Osteocyte (in vitro differentiated cells): ENCODE data around the gene ACAT2. TPM values are rescaled to one million over a fixed set of nuclear protein-coding genes. Genes with fewer than 3 reads are reported as not detected.
"Not testable (repeated sequence)": the region's sequence is repeated elsewhere in the genome, so short reads cannot be mapped to it uniquely, and the experiment has no call there.

Experiments
- DNase-seq: peaks from one replicate; pipeline ENCODE4 v3.0.0; 2021; ENCODE audit warnings: mixed read lengths; ENCODE audit not compliant: unreplicated experiment; ENCODE audit errors: extremely low spot score
- H3K27ac Mint-ChIP-seq: one replicate; pipeline ENCODE4 v1.8.0; 2021; ENCODE audit warnings: mild to moderate bottlenecking, mixed read lengths; ENCODE audit not compliant: unreplicated experiment
- H3K27me3 Mint-ChIP-seq: one replicate; pipeline ENCODE4 v1.8.0; 2021; ENCODE audit warnings: mixed read lengths; ENCODE audit not compliant: unreplicated experiment
- H3K36me3 Mint-ChIP-seq: one replicate; pipeline ENCODE4 v1.8.0; 2021; ENCODE audit warnings: mixed read lengths; ENCODE audit not compliant: unreplicated experiment
- H3K4me1 Mint-ChIP-seq: one replicate; pipeline ENCODE4 v1.8.0; 2021; ENCODE audit warnings: mixed read lengths; ENCODE audit not compliant: unreplicated experiment
- H3K4me3 Mint-ChIP-seq: one replicate; pipeline ENCODE4 v1.8.0; 2021; ENCODE audit warnings: mild to moderate bottlenecking, moderate library complexity, mixed read lengths; ENCODE audit not compliant: unreplicated experiment
- H3K9me3 Mint-ChIP-seq: one replicate; pipeline ENCODE4 v1.8.0; 2021; ENCODE audit warnings: mixed read lengths; ENCODE audit not compliant: unreplicated experiment
- CTCF ChIP-seq: fragments of 200-600 bp; sonication (generic); IDR thresholded peaks from 2 replicates; pipeline ENCODE4 v1.5.0; 2021; ENCODE audit warnings: antibody characterized with exemption, mild to moderate bottlenecking, moderate library complexity
- long read RNA-seq: library from polyadenylated mRNA; unstranded; transcript quantifications from one replicate; pipeline ENCODE4 v2.0.0, GENCODE V29; 2021
- total RNA-seq: library from RNA; stranded (reverse); gene quantifications from 2 replicates; pipeline ENCODE4 v1.2.1, GENCODE V29; 2021

ACAT2 gene
- 21.3 and 22.4 TPM in 2 replicates for total RNA-seq
- long read RNA-seq, transcript ACAT2-201 (9 exons, 3,180 nt), result major isoform, 207 of 231 reads
- long read RNA-seq, partial matches to known transcripts, result 10 of 231 reads
- long read RNA-seq, other reads (novel, unspliced or antisense), result 14 of 231 reads

DNA sequence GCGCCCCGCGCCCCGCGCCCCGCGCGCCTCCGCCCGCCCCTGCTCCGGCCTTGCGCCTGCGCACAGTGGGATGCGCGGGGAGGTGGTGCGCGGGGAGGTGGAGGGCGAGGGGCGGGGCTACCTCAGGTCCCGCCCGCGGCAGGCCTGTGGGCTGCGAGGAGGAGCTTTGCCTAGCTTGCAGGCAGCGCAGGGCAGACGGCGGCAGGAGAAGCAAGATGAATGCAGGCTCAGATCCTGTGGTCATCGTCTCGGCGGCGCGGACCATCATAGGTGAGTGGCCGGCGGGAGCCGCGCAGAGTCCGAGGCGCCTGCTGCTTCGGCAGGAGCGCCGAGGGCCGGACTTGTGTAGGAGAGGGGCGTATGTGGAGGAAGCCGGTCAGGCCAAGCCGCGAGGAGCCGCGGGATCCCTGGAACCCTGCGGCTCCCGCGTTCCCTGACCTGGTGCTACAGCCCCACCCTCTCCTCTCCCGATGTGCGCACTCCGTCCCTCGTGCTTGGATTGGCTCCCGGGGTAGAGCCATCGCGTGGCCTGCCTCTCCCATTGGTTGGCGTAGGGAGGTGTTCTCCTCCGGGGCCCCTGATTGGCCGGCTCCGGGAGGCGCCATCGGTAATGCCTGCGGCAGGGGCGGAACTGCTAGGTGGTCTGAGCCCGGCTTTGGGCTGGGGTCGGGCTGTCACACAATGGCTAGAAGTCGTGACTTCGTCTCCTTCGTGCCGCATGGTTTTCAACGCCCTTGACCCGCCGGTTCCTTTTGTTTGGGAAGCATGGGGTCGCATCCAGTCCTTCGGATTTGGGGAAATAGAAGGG is at the start of gene ACAT2:
ACAT2 (plus strand) TSS at position 173 of the 808 bp plus-strand sequence; CDS start at position 216, 43 bp downstream.
- Mint-ChIP-seq H3K4me3 (peak within 1 kb of the TSS; percentile 92), H3K27ac (peak within 1 kb of the TSS; percentile 98), H3K36me3 (peaks cover 15% of the 10 kb centered on the region), H3K9me3 (no peaks in the 10 kb centered on the region), H3K4me1 (peaks cover 25% of the 10 kb centered on the region), H3K27me3 (no peaks in the 10 kb centered on the region)
- peak; percentile 97 for DNase-seq
- TF ChIP-seq CTCF, result no peak

GRCh38 chr6:159712389-159712788 is 49.5 kb upstream of the ACAT2 start:
- DNase-seq, H3K27me3 Mint-ChIP-seq, H3K4me3 Mint-ChIP-seq, H3K27ac Mint-ChIP-seq, H3K4me1 Mint-ChIP-seq, H3K36me3 Mint-ChIP-seq, H3K9me3 Mint-ChIP-seq: not testable (repeated sequence)

DNA sequence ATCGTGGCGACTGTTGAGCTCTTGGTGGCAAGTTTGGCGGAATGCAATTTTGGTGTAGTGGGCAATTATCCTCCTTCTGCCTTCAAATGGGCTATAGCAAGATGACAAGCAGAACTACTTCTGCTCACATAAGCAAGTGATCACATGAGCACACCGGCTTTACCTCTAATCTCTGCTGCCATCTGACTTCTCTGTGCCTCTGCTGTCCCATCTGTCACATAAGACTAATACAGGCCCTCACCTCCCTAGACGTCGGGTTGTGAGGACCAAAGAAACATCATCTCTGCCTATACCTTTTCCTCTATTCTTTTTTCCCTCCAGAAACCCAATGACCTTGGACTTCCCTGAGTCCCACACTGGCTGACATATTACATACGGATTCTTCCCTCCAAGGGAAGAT is 47.9 kb upstream of the ACAT2 start:
- no peaks in the 10 kb centered on the region for H3K9me3 Mint-ChIP-seq
- peaks cover 6% of the 10 kb centered on the region for H3K4me1 Mint-ChIP-seq
- no peak for TF ChIP-seq CTCF
- H3K27ac Mint-ChIP-seq, result no peak overlapping the region
- H3K36me3 Mint-ChIP-seq, result peaks cover 8% of the 10 kb centered on the region
- no peaks in the 10 kb centered on the region for H3K27me3 Mint-ChIP-seq
- DNase-seq, result no peak
- H3K4me3 Mint-ChIP-seq, result no peak overlapping the region

DNA sequence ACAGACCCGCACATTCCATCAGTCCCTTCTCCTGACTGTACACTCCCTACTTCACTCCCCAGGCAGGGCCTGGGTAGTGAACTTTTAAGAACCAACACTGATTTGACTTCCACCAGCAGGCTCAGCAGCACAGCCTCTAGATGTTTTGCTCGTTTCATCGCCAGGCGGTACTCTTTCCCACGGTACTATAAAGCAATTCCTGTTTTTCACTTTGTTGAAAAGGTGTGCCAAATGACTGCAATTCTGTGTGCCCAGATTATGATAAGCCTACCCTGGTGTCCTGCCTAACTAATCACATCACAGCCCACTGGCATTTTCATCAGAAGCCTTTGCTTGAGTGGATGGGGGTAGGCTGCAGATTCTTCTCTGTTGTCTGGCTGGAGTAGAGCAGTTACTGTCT is 47.4 kb upstream of the ACAT2 start:
- no peaks in the 10 kb centered on the region for H3K27me3 Mint-ChIP-seq
- H3K27ac Mint-ChIP-seq, result no peak overlapping the region
- H3K4me3 Mint-ChIP-seq, result no peak overlapping the region
- no peak for TF ChIP-seq CTCF
- no peak for DNase-seq
- H3K9me3 Mint-ChIP-seq, result no peaks in the 10 kb centered on the region
- peaks cover 5% of the 10 kb centered on the region for H3K36me3 Mint-ChIP-seq
- H3K4me1 Mint-ChIP-seq, result peaks cover 6% of the 10 kb centered on the region

DNA sequence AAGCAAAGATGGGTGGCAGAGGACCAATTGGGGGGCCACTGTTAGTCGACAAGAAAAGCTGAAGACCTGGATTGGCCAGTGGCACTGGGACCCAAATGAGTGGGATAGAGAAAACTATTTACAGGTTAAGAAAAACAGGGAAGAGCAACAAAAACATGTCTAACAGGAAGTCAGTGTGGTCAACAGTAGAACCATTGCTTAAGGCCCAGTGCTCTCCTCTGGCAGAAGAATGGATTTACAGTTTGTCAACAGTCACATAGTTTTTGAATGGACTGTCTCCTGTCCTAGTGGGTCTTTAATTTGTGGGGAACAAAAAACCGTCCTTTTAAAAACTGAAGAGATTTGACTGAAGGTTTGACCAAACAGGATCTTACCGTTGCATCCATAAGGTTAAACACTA is 46.7 kb upstream of the ACAT2 start:
- TF ChIP-seq CTCF, result no peak
- Mint-ChIP-seq H3K4me1 (peaks cover 6% of the 10 kb centered on the region), H3K9me3 (no peaks in the 10 kb centered on the region), H3K27me3 (no peaks in the 10 kb centered on the region), H3K36me3 (peaks cover 5% of the 10 kb centered on the region), H3K27ac (no peak overlapping the region), H3K4me3 (no peak overlapping the region)
- DNase-seq, result no peak
